ENCODE data around the gene BDH2. TPM values are rescaled to one million over a fixed set of nuclear protein-coding genes. Genes with fewer than 3 reads are reported as not detected.

BDH2 gene
- total RNA-seq, 3 donors from 2014 or later (not counting 1 experiment from before 2014, with no cell fraction given): 12.1 to 16.6 (median 15.9) TPM

DNA sequence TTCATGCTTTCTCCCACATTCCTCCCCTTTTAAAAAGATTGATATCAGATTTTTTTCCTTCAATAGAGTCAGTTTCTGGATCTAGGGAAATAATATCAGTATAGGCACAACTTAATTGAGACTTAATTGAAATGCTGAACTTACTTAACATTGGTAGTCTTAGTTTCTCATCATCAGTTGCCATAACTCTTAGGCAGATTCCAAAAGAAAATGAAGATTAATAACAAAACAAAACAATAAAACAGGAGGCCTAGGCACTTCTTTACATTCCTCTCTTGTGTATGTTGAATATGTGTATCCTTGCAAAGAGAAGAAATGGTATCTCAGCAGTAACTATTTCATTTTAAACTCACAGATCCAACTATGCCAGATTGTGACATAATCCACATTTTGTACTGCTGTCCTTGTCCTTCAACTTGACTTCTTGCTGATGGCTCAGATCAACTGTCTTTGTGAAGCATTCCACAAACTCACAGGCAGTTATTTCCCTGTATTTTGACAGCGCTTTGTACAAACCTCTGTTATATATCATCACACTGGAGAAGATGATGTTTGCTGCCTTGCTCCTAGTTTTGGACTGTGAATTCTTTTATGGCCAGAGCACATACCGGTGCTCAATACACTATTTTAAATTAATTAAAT lies 14.0 kb downstream of the BDH2 start:
- Mint-ChIP-seq H3K9me3 (no peaks in the 10 kb centered on the region), H3K4me1 (no peaks in the 10 kb centered on the region), H3K36me3 (peaks cover 34% of the 10 kb centered on the region), H3K4me3 (no peak overlapping the region), H3K27ac (no peak overlapping the region), H3K27me3 (ENCODE audit: low read depth in 2 of 2) (no peaks in the 10 kb centered on the region)
- no peak for ATAC-seq
- H3K36me3 ChIP-seq (ENCODE audit: control insufficient read depth, insufficient read depth, low read length): peaks cover 25% of the 10 kb centered on the region
- DNase-seq: no peak
- TF ChIP-seq, protein P1, sequence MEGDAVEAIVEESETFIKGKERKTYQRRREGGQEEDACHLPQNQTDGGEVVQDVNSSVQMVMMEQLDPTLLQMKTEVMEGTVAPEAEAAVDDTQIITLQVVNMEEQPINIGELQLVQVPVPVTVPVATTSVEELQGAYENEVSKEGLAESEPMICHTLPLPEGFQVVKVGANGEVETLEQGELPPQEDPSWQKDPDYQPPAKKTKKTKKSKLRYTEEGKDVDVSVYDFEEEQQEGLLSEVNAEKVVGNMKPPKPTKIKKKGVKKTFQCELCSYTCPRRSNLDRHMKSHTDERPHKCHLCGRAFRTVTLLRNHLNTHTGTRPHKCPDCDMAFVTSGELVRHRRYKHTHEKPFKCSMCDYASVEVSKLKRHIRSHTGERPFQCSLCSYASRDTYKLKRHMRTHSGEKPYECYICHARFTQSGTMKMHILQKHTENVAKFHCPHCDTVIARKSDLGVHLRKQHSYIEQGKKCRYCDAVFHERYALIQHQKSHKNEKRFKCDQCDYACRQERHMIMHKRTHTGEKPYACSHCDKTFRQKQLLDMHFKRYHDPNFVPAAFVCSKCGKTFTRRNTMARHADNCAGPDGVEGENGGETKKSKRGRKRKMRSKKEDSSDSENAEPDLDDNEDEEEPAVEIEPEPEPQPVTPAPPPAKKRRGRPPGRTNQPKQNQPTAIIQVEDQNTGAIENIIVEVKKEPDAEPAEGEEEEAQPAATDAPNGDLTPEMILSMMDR (IDR thresholded peaks at IDR 0.05): no peak
- H3K9me3 ChIP-seq (ENCODE audit: control insufficient read depth, insufficient read depth, low read length): no peaks in the 10 kb centered on the region
- intact Hi-C loops (cut with micrococcal nuclease): no loop called here
- H3K27ac ChIP-seq (ENCODE audit: low read length): no peak overlapping the region
- H3K4me3 ChIP-seq (ENCODE audit: low read length): no peak overlapping the region
- H3K4me1 ChIP-seq (ENCODE audit: control insufficient read depth, insufficient read depth, low read length): no peaks in the 10 kb centered on the region
- 100% methylated on average over 1 of the region's 2 CpGs for WGBS (ENCODE audit: insufficient coverage)
- H3K27me3 ChIP-seq (ENCODE audit: control insufficient read depth, insufficient read depth, low read length): no peaks in the 10 kb centered on the region

- peaks cover 3% of the 10 kb centered on the region for H3K36me3 ChIP-seq (ENCODE audit: control insufficient read depth, insufficient read depth, low read length)
- DNase-seq (no peak), ATAC-seq (no peak)
- H3K27me3 Mint-ChIP-seq (ENCODE audit: low read depth in 2 of 2): no peaks in the 10 kb centered on the region
- H3K9me3 ChIP-seq (ENCODE audit: control insufficient read depth, insufficient read depth, low read length): no peaks in the 10 kb centered on the region
- TF ChIP-seq, protein P1 (IDR thresholded peaks at IDR 0.05): no peak
- no peak overlapping the region for H3K4me3 Mint-ChIP-seq
- H3K4me1 ChIP-seq (ENCODE audit: control insufficient read depth, insufficient read depth, low read length): peaks cover 18% of the 10 kb centered on the region
- WGBS (ENCODE audit: insufficient coverage): no CpG with 5 or more reads among the region's 1 CpG
- H3K9me3 Mint-ChIP-seq: no peaks in the 10 kb centered on the region
- H3K27ac ChIP-seq (ENCODE audit: low read length): no peak overlapping the region
- peak overlapping the region; percentile 50 to 82 for H3K27ac Mint-ChIP-seq
- no peak overlapping the region for H3K4me3 ChIP-seq (ENCODE audit: low read length)
- no peaks in the 10 kb centered on the region for H3K27me3 ChIP-seq (ENCODE audit: control insufficient read depth, insufficient read depth, low read length)
- peaks cover 23 to 33% of the 10 kb centered on the region in 2 donors for H3K4me1 Mint-ChIP-seq
- H3K36me3 Mint-ChIP-seq: peaks cover 7% of the 10 kb centered on the region
- intact Hi-C loops (cut with micrococcal nuclease): loop anchor here (5.0 kb wide), 1 partner anchor 252 kb away; the partner anchor contains the start of gene UBE2D3
These were observed 20.0 kb downstream of the BDH2 start for GRCh38 chr4:103079621-103080020.

DNA sequence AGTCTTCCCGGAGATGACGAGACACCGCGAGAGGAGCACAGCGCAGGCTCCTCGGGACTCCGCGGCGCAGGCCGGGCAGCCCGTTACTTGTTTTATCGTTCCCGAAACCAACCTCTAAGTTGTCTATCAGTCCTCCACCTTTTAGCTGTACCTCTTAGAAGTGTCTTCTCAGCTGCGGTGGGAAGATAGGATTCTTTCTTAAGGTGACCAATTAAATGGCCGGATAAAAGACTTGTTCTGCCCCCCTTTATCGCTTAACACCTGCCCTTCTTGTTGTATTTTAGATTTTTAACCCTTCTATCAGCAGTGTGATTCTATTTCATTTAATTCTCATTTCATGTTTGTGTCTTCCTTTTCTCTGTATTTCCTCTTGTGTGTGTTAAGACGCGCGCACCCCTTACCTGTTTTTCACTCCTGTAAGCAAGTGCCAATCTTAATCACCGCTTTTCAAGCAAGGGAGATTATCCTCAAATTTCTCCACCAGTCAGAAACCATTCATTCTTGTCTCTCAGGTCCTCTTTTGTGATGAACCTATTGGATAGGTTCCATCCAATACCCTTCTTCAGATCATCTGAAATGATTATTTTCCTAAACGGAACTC lies 22.8 kb downstream of the BDH2 start, which contains the start of gene SLC9B2:
Gene SLC9B2, minus strand, starts transcription at position 15 of the 601 bp plus-strand sequence. CDS start 9,211 bp downstream, outside the sequence.
- Mint-ChIP-seq H3K4me1 (peaks cover 24 to 35% of the 10 kb centered on the region in 2 donors), H3K36me3 (peaks cover 6% of the 10 kb centered on the region), H3K9me3 (no peaks in the 10 kb centered on the region), H3K27me3 (ENCODE audit: low read depth in 2 of 2) (no peaks in the 10 kb centered on the region), H3K4me3 (peak within 1 kb of the TSS; percentile 88), H3K27ac (peak within 1 kb of the TSS; percentile 90 to 92)
- peak within 1 kb of the TSS; percentile 65 for H3K4me3 ChIP-seq (ENCODE audit: low read length)
- peak in 1 of 2 donors; percentile 71 for DNase-seq
- peaks cover 2% of the 10 kb centered on the region for H3K36me3 ChIP-seq (ENCODE audit: control insufficient read depth, insufficient read depth, low read length)
- no peaks in the 10 kb centered on the region for H3K27me3 ChIP-seq (ENCODE audit: control insufficient read depth, insufficient read depth, low read length)
- 22% methylated on average over 19 of the region's 21 CpGs for WGBS (ENCODE audit: insufficient coverage)
- H3K27ac ChIP-seq (ENCODE audit: low read length): peak within 1 kb of the TSS; percentile 88
- peaks cover 18% of the 10 kb centered on the region for H3K4me1 ChIP-seq (ENCODE audit: control insufficient read depth, insufficient read depth, low read length)
- H3K9me3 ChIP-seq (ENCODE audit: control insufficient read depth, insufficient read depth, low read length): no peaks in the 10 kb centered on the region
- ATAC-seq: peak; percentile 34 to 50 (median 37)
- TF ChIP-seq, protein P1 (IDR thresholded peaks at IDR 0.05): no peak
- intact Hi-C loops (cut with micrococcal nuclease): loop anchor here (2.0 to 5.0 kb wide), 2 partner anchors 58 to 250 kb away; partner anchors contain the start of genes SLC9B1 and UBE2D3
